ENCODE measurements around the gene GULP1.

The GULP1 gene

DNA sequence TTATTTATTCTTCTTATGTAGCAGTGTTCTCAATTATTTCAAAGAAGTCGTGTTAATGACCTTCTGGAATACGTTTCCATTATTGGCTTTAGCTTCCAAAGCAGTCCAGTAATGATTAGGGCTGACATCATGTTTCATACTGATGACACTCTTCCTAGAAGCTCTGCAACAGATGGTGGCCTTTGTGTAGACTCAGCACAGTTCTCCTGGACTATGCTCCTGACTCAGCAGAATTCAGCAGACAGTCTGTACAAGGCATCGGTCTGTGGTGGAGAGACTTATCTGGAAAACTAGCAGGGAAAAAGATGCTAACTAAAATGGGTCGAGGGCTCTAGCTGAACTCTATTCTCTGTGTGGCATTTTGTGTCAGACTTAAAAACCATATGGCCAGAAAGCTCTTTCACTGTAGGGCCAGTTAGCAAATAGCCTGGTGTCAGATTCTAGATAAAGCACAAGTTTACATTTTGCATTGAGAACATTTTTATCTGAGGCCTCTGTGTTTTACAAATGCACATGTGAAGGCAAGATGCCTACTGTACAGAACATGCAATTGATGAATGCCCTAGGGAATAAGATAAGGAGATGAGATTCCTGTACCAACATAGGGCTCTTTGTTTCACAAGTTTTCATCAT lies 35.1 kb downstream of the GULP1 start:
- DNase-seq: no peak

GRCh38 chr2:188327518-188328213 lies 36.0 kb downstream of the GULP1 start:
- no peak for DNase-seq

- no peak for DNase-seq
These were observed 36.7 kb downstream of the GULP1 start for GRCh38 chr2:188328419-188328818.

DNA sequence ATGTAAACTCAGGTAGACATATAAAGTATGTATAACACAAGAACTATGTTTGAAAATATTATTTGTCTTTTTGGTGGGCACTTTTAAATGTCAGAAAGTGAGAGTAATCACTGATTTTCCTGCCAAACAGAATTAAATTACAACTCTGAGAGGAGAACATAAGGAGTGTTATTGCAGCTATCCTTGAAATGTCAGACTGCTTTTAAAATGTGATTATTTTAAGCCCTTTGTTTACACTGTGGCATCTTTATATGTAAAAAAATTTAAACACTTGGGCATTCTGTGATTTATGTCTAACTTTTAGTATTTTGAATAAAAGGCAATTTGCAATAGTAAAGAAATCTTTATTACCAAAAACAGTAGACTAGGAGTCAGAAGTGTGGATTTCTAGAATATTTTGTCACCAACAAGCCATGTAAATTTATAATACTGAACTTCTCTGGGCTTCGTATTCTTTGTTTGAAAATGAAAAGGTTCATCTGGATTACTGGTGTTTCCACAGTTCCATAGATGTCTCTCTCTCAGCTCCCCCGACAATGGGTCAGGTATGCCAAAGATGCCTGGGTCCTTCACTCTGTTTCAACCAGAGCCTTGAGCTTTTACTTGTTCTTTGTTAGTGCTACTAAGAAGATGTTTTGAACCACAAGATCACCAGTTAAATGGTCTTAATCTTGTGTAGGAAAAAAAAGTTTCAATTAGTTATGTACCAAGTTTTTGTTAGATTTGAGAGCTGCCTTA lies 38.8 kb downstream of the GULP1 start:
- DNase-seq: no peak

DNA sequence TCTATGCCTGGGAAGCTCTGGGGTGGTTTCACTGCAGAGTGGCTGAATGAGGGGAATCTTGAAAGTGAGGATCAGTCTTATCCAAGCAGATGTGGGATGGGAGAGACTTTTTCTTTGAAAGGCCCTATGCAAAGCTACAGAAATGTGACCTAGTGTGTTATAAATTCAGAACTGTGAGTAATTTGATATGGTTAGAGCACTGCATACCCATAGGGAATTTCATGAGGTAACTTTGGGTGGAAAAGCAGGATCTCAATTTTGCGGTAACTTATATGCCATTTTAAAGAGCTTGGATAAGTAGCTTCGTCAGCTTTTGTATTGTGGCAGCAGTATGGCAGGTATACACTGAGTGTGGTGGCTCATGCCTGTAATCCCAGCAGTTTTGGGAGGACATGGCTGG lies 40.9 kb downstream of the GULP1 start:
- DNase-seq: no peak

DNA sequence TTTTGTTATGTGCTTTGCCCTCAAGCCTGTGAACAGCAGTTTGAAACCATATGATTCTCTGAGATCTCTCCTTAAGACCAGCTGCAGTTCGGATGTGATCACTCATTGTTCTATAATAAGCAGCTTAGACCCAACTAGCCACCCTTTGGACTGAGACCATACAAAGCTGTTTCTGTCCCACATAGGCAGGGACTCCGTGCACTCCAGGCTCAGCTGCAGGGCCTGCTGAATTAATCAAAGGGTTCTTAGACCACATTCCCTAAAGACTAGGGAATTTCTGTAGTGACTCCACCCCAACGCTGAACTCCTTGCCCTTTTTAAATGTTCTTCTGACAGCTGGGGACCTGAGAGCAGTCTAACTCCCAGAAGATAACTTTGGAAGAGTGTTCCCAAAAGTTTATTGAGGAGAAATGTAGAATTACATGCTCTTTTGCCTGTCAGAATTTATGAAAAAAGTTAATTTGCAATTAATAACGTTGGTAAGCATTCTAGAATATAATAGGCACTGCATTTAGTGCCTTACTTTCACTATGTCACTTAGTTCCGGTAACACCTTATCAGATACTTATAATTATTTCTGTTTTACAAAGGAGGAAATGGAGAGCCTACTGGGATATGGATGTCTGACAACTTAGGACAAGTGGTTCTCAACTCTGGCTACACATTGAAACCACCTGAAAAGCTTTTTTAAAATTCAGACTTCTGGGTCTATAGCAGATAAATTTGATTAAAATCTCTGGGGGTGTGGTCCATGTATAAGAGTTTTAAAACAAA lies 42.3 kb downstream of the GULP1 start:
- no peak for DNase-seq

- no peak for DNase-seq
These were observed 46.8 kb downstream of the GULP1 start for GRCh38 chr2:188338463-188338862.

DNA sequence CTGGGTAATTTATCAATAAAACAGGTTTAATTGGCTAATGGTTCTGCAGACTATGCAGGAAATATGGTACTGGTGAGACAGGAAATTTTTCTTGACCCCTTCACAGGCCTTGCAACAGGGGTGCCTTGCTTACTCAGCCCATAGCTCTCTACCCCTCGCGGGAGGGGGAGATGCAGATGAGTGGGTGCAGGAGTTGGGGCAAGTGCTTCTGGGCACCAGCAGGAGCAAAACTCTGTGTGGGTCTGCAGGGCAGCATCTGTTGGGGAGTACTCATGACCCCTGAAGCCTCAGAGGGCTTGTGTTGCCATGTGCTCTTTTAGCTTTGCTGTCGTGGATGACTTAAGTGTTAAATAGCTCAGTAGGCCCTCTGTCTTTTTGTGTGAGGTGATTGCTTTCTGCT lies 48.6 kb downstream of the GULP1 start:
- no peak for DNase-seq

GRCh38 chr2:188345020-188345419 lies 53.3 kb downstream of the GULP1 start:
- no peak for DNase-seq

DNA sequence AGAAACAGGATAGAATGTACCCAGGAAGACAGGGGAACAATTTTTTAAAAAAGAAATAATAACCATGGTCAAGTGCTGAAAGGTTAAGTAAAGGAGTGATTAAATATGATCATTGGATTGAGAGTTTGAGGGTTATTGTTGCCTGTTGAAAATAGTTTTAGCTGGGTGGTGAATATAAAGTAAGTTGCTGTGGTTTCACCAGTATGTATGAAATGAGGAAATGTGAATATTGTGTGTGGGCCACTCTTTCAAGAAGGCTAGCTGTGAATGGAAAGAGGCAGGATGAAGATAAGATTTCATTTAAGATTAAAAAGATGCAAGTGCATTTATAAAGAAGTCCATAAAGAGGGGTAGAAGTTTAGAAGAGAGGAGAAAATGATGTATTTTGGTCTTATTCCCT lies 53.8 kb downstream of the GULP1 start:
- no peak for DNase-seq

- no peak for DNase-seq
These were observed 54.3 kb downstream of the GULP1 start for GRCh38 chr2:188345831-188346458.

- DNase-seq: no peak
These were observed 57.3 kb downstream of the GULP1 start for GRCh38 chr2:188349019-188349418.

- DNase-seq: no peak
These were observed 61.6 kb downstream of the GULP1 start for GRCh38 chr2:188353282-188353681.

DNA sequence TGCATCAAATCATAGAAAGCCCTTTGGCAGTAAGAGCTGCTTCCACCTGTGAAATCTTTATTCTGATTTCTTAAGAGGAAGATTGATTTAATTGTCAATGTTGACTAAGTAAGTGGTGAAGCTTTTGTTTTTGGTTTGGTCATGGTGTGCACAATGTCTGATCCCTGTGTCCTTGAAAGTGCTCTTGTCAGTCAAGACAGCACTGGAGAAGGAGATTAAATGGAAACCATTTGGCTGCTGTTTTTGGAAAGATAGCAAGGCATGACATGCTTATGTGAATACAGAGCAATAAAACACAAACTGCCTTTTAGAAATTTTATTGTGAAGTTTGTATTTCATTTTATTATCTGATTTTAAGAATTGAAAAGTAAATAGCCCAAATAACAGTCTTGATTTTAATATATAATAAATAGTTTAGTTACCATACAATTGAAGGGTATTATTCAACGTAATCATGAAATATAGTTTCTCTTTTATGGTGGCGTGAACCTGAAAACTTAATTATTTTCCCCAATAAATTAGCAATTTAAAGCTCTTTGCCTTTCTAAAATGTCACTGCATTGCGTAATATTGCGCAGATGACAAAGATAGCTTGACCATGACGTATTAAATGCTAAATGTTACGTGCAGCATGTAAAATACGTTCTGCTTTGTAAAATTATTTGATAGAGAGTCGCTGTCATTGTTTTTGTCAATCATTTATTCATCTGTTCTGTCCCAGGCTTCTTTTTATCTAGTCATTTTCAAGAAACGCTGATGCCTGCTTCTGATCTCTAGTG lies 69.0 kb downstream of the GULP1 start:
- DNase-seq: no peak

GRCh38 chr2:188364033-188364630 lies 72.5 kb downstream of the GULP1 start:
- no peak for DNase-seq

DNA sequence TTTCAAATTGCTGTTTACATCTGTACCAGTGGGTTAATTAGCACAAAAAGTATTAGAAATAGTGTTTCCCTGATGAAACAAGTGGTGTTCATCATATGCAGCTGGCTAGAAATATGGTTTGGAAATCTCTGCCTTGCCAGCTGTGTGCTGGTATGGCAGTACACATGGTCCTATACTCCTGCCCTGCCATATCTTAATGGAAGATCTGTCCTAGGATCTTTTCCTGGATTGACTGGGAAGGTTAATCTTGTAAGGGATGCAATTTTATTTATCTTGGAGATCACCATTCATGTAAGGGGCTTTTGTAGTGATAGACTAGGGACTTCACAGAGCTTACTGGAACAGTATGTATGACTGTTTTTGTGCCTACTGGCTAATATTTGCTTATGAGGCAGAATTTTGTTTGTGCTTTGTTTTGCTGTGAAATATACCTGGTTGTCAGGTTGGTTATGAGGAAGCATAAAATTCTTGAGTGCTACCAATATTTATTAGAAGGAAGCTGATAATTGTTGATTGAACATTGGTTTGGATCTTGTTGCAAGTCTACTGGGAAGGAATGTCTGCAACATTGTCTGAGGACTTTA lies 73.5 kb downstream of the GULP1 start:
- no peak for DNase-seq

DNA sequence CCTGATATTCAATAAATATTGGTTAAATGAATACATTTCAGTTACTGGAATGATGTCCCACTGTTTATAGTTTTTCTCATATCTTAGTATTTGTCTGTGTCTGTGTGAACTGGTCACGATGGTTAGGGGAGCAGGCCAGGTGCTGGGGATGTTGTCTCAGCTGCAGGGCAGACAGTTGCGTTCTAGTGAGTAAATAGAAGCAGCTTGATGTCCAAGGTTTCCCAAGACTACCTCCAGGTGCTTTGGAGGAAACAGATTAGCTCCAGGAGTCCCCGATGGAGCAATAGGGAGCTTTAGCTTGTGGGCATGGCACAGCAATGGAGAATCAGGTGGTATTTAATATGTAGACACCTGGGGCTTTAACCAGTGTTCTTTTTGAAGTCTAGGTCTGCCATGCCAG lies 75.5 kb downstream of the GULP1 start:
- DNase-seq: no peak

GRCh38 chr2:188369365-188369764 lies 77.7 kb downstream of the GULP1 start:
- DNase-seq: no peak

DNA sequence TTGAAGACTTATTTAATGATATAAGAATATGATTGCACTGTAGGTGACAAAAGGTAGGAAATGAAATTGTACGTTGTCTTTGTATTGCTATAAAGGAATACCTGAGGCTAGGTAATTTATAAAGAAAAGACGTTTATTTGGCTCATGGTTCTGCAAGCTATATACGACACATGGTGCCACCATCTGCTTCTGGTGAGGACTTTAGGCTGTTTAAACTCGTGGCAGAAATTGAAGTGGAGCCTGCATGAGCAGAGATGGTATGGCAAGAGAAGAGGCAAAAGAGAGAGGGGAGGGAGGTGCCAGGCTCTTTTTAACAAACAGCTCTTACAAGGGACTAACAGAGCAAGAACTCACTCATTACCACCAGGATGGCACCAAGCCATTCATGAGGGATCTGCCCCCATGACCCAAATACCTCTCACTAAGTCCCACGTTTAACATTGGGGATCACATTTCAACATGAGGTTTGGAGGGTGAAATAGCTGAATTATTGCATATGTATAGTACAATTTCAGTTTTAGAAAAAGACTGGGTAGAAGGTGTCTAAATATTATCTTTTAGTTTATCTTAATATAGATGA lies 86.8 kb downstream of the GULP1 start:
- DNase-seq: no peak

- DNase-seq: no peak
These were observed 88.1 kb downstream of the GULP1 start for GRCh38 chr2:188379748-188380147.

GRCh38 chr2:188380280-188380679 lies 88.6 kb downstream of the GULP1 start:
- DNase-seq: no peak

Measured in activated CD4-positive, CD25-positive, alpha-beta regulatory T cell treated with anti-CD3 and anti-CD28 coated beads, Interleukin-2, amount 50 U/mL, for 72 hours (primary cell).